Endometrium (tissue), 2 donors: Measurements from ENCODE around the gene DHX58.

Experiments used
- FAIRE-seq: peaks from 2 replicates; lab custom pipeline; 2012; peaks lifted over from hg19 to GRCh38; lab: Jason Lieb, UNC
- donor health status: control.
- donor health status: control.

Gene DHX58

DNA sequence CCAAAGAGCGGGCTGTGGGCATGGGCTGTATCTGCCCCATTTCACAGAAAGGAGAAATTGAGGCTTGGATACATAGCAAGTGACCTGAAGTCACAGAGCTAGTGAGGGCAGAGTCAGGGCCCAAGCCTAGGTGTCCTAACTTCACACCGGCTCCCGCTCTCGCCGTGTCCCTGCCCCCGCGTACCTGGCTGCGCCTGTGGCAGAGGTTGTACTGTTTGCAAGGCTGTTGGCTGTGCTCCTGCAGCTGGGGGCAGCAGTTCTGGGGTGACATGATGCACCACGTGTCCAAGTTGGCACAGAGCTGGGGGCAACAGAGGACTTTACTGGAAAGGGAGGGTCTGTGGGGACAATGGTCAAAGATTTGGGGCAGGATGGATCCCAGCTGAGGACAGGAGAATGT, 3.4 kb downstream of the DHX58 start:
- no peak for FAIRE-seq

DNA sequence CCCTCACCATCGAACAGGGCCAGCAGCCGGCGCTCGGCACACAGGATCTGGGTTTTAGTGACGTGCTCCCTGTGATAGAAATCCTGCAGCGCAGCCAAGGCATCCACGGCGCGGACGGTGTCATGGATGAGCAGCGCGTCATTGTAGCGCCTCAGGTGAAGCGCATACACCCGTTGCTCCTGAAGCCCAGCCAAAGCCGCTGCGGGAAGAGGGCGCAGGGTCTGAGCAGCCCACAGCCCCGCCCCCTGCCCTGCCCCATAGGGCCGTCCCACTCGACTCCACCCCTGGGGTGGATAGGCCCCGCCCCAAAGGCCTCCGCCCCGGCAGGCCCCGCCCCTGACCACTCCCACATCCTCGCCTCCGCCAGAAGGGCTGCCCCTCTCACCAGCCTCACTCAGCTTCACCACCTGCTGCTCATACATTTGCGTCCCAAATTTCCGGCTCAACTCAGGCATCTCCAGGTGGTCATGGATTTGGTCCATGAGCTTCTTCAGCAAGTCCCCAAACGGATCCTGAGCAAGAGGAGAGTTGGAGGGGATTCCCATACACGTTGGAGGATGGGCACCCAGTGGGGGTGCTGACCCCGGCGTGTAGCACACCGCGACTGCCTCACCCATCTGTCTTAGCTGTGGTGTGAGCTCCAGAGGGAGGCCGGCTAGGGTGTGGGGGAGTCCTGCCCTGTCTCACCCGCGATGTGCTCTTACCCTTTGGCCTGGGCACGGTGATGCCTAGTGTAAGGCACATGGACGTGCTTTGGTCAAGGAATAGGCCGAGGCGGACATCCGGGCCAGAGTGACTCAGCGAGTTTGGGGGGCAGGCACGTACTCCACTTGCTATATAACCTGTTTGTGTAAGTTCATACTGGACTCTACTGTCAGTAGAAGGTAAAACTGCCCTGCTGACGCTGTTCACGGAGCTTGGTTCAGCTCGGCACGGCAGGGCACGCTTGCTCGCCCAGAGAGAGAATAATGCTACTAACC, 4.6 kb downstream of the DHX58 start:
- no peak for FAIRE-seq

DNA sequence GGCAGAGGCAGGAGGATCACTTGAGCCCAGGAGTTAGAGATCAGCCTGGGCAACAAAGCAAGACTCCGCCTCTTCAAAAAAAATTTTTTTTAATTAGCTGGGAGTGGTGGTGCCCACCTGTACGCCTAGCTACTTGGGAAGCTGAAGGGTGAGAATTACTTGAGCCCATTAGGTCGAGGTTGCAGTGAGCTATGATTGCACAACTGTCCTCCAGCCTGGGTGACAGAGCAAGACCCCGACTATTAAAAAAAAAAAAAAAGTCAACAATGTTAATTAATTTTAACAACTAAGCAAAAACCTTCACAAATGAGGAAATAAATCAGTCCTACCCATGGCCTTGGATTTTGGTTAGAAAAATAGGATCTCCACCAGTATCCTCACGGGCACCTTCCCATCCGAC, 5.4 kb downstream of the DHX58 start:
- FAIRE-seq, result no peak

DNA sequence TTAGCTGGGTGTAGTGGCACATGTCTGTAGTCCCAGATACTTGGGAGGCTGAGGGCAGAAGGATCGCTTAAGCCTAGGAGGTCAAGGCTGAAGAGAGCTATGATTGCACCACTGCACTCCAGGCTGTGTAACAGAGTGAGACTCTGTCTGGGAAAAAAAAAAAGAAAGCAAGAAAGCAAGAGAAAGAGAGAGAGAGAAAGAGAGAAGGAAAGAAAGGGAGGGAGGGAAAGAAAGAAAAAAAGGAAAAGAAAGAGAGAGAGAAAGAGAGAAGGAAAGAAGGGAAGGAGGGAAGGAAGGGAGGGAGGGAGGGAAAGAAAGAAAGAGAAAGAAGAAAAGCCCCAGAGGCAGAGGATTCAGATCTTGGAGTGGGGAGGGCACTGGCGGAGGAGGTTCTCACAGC, 6.5 kb downstream of the DHX58 start:
- no peak for FAIRE-seq

DNA sequence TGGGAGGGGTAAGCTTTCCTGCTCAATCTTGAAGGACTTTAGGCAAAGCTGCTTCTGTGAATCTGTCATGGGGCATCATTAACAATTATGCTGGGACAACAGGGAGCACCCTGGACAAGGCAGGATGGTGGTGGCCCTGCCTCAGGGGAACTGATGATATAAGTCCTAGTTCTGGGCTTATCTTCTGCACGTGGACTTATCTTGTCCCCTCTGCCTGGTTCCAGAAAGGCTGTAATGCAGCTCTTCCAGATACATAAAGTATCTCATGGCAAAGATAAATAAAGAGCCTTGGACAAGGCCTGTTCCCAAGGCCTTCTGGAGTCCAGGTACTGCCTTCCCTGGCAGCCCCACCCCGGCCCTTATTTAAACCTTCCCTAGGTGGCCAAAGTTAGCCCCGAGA, 8.2 kb downstream of the DHX58 start:
- FAIRE-seq, result no peak

DNA sequence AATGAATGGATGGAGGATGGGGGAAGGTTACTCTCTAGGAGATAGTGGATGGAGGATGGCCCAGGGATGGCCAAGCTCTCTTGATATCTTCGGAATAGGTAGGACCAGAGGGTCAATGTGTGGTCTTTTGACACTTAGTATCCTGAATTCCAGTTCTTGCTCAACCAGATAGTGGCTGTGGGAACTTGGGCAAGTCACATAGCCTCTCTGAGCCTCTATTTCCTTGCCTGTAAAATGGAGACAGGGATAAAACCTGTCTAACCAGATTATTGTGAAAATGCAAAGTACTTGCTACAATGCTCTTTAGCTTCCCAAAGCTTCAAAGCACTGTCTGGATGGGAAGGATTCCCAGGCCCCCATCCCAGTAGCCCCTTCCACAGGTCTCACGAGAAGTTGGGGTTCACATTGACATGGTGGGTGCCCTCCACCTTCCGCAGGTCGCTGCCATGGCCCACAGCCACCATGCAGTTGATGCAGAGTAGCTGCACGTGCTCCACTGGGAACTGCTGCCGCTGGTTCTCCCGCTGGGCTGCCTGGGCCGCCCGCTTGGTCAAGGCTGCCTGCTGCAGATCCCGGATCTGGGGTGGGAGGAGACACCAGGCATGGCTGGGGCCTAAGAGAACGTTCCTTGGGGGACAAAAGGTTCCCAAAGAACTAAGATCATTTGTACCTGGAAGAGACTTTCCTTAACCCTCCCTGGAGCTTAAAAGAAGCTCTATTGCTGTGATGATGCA, 9.1 kb downstream of the DHX58 start:
- FAIRE-seq, result no peak

DNA sequence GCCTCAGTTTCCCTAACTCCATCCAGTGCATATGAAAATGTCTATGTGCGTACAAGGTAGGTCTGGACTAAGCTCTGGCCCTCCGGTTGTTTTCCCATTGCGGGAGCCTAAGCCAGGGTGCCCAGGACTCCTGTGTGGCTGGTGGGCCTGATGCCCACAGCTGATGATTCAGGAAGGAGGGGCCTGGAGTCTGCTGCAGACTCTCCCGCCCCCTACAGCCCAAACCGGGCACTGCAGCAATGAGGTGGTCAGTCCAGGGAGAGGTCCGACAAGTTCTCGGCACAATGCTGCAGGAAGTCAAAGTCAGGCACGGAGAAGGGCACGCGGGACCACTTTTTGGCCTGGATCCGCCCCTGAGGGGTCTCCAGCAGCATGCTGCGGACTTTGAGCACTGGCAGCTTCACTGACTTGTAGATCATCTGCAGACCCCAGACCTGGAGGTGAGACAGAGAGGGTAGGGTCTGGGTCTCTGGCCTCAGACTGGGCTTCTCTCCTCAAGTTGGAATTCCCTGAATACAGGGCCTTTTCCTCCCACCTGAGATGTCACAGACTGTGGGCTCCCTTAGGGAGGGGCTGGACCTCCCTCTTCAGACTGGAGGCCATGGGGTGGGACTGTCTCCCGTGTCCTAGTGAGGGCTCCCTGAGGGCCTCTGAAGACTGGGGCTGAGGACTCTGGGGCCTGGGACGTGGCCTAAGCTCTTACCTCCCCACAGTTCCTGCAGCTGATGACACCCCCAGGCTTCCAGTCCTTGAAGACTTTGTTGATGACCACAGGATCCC, 10.8 kb downstream of the DHX58 start:
- FAIRE-seq, result no peak

DNA sequence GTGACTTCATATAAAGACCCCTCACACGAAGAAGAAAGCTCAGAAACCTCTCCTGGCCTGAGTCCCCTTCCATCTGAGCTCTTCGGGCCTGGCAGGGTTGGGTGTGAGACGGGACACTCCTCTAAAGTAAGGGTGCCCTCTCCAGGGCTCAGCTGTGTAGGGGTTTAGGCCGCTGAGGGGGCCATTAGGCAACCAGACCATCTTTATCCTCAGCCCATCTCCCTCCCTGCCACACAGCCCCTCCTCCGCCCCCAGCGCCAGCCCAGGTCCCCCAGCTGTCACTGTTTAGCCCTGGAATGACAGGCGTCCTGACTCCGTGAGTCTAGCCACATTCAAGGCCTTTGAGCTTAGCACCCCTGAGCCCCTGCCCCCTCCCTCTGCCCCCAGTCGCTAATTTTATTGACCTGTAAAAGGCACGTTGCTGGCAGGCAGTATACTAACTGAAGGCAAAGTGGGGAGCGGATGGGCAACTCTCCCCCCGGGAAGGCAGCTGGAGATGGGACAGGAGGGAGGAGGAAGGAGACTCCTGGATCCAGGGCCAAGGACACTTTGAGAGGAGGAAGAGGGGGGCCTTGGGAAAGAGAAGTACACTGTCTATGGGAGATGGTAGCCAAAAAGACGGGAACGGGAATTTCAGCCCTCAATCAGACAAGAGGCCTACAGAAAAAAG, 13.6 kb downstream of the DHX58 start:
- no peak for FAIRE-seq

DNA sequence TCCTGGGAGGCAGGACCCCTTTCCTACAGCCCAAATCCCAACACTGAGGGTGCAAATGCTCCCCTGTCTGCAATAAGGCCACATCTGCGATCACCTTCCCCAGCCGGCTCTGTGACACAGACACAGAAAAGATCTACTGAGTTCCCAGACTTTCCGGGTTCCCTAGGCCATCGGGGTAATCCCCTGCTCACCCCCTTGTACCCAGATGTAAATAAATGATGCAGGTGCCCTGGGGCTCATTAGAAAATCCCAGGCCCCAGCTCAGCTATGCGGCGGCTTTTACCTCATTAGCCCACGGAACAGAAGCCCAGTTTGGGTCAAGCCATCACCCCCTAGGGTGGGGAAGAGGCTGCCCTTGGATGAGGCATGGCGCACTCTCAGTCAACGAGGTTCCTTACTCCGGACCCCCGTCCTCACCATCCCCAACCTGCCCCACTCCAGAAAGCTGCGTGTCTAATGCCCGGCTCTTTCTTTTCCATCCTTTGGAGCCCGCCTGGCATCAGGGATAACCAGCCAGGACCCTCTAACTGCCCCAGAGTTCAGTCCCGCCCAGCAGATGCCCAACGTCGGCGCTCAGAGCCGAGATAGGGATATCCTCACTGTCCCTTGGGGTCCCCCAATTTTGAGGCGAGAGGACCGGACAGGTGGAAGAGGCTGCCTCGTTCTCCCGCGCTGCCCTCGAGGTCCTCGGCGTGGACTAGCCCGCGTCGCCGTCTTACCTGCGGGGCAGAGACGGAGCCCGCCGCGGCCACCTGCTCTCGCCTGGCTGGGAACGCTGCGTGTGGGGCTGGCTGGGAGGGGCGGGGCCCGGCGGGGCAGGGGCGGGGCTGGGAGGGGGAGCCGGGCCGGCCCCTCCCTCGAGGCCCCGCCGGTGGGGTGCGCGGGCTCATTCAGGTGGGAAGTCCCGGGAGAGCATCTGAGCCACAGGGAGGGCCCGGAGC, 14.6 kb downstream of the DHX58 start, which contains the start of gene ZNF385C:
Gene ZNF385C, minus strand, starts transcription at position 783 of the 941 bp plus-strand sequence. CDS start 35,417 bp downstream, outside the sequence.
- FAIRE-seq, result no peak

DNA sequence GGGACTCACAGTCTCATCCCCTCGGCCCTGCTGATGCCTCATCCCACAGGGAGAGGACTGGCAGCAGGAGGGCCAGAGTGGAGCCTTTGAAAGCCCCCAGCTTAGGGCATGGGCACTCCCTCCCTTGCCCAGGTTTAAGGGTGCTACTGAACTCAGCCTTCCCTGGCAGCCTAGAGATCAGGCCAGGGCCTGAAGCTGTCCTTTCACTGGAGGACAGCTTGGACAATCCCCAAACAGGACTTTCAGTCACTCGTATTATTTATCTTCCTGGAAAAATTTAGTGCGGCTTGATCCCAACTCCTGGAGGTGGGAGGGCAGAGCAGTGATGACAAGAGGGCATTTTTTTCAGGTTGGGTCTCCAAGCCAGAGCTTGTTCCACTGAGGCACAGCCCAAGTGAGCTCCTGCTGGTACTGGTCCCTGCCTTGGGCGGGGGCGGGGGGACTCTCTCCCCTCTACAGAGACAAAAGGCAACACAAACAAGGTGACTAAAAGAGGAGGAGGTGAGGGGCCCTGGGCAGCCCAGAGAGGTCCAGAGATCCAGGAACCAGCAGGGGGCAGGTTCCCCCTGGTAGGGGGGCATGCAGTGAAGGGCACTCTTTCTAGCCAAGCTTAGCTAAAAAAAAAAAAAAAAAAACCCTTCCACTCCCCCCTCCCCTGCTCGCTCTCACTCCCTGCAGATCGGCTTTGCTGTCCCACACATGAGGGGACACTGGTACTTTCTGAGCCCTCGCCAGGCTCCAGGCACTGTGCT, 16.0 kb downstream of the DHX58 start:
- FAIRE-seq, result no peak

DNA sequence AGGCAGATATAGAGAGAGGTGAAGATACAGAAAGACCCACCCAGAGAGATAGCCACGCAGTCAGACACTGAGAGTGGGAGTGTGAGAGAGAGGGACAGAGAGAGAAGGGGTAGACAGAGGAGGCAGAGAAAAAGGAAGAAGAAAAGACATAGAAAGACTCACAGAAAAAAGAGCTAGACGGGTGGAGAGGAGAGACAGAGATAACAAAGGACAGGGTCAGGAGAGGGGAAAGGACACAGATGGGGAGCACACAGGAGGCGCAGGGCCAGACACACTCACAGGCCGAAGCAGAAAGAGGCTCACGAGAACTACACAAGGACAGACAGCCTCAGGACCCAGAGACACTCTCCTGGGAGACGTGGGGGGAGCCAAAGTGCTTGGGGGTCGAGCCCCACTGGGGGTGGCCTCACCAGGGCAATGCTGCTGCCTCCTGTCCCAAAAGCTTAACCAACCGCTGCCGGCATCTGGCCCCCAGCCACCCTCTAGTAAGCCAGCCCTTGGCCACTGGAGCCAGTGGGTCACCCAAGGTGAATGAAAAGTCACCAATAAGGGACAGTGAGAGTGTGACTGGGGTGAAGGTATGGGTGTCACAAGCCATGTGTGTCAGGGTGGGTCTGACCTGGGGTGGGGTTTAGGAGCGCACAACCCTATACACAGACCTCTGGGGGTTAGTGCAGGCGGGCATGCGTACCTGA, 18.0 kb downstream of the DHX58 start:
- FAIRE-seq, result no peak

DNA sequence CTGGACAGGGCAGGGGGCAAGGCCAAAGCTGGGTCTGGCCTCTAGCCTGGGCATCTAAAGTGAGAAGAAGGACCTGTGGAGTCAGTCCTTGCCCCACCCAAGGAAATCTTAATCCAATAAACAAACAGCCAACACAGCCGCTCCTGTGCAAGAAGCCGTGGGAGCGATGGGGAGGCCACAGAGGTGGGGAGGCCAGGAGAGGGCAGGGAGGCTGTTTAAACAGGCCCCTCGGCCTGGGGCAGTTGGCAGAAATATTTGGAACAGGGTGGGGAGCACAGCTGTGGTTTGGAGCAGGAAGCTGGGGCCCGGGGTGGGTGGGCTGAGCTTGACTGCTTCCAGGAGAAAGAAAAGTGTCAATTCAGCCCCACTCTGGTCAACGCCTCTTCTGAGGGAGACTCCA, 19.6 kb downstream of the DHX58 start:
- FAIRE-seq, result no peak

DNA sequence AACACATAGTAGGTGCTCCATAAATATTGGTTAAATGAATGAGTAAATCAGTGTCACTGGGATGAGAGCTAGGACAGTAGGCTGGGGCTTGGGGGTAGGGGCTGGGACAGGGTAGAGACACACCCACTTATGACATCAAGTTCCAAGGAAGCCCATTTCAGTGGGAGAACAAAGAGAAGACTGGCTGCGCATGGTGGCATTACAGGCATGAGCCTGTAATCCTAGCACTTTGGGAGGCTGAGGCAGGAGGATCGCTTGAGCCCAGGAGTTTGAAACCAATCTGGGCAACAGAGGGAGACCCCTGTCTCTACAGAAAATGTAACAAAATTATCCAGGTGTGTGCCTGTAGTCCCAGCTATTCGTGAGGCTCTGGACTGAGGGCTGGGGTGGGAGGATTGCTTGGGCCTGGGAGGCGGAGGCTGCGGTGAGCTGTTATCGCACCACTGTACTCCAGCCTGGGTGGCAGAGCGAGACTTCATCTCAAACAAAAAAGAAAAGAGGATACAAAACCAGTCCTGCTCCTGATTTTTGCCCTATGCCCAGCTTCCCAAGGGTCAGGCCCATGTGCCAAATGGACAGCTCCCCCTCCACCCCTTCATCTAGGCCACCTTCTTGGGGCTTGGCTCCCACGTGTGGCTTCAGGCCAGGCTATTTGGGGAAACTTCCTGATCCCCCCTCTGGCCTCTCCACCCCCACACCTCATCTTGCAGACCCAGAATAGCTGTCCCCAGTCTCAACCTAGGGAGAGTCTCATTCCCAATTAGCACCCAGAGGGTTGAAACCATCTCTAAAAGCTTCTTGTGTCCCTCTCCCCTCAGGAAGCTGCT, 21.3 kb downstream of the DHX58 start:
- FAIRE-seq, result no peak

DNA sequence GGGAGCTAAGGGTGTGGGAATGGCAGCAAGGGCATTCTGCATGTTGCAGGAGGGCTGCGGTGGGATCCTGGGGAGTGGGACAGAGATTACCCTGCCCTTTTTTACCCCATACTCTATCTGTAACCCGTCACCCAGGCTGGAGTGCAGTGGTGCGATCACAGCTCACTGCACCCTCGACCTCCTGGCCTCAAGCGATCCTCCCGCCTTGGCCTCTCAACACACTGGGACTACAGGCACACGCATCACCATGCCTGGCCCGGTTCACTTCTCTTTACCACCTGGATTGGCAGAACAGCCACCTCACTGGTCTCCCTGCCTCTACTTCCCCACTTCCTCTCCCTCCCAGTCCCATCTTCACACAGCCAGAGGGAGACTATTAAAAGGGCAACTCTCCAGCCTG, 23.8 kb downstream of the DHX58 start:
- no peak for FAIRE-seq

DNA sequence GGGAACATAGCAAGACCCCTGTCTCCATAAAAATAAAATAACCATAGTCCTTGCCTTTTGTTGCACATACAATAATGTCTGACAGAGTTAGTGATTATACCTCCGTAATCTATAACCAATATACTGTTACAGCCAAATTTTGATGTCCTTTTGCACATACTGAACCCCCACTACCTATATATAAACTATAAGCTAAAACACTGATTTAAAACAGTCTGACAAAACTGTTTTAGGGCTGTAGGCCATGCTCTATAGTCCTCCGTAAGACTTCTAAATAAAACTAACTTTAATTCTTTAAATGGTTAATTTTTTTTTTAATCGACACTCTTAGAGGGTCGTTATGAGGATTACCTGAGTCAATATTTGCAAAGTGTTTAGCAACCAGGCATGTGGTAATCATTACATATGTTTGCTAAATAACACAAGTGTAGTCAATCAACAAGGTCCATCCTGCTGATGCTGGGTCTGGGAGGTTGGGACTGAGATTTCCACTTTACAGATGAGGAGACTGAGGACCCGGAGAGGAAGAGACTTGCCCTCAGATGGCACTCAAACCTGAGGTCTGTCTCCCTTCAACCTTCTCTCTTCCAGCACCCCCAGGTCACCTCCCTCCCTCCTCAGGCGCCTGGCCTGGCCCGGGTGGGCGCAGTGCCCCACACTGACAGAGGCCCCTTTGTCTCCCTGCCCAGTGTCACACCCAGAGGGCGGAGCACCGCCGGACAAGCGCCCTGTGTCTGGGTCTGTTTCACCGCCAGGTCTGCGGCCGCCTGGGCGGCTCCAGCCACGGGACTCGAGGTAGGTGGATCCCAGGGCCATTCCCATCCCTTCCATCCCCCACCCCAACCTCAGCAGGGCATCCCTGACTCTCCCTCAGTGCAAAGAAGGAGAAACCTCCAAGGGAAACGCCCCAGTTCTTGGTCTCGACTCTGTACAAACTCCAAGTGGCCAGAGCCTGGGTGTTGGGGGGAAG, 24.5 kb downstream of the DHX58 start:
- FAIRE-seq, result no peak

DNA sequence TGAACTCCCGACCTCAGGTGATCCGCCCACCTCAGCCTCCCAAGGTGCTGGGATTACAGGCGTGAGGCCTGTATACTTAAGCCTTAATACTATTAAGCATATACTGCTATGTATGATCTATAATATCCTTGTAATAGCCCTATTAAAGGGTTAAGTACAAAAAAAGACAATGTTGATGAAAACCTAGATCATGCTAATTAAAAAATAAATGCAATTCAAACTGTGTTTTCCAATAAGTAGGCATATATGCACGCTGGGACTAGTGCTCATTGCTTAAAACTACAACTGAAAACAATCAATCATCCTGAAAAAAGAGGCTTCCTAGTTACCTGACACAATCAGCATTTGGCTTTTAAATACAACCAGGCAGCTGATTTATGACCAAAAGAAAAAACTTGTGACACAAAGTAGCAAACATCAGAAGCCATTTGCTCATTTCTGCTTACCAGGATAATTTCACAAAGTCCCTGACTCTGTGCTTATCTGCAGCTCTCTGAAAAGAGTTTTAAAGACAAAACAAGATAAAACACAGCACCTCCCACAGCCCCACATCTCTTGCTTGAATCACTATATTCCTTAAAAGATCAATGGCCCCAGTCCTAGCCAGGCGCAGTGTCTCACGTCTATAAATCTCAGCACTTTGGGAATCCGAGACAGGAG, 25.3 kb downstream of the DHX58 start:
- FAIRE-seq, result no peak
